Stimulated activated naive CD8-positive, alpha-beta T cell treated with anti-CD3 and anti-CD28 coated beads, Interleukin-15, amount 100 ng/mL, for 72 hours (primary cell): ENCODE measurements around the gene UMAD1.

Experiments used
- ATAC-seq: fragments of 150-1000 bp; cut with Tn5 transposase; 2 replicates; pipeline ENCODE4 v1.10.0; 2021; ENCODE audit warnings: mild to moderate bottlenecking, moderate library complexity
- DNase-seq, 2 donors: peaks; one replicate each; pipeline ENCODE4 v3.0.0; 2021 to 2022
- H3K27ac Mint-ChIP-seq, 2 donors: one replicate each; pipeline ENCODE4 v1.8.0; 2022; ENCODE audit warnings: mild to moderate bottlenecking in 2 of 2, mixed read lengths in 2 of 2, moderate library complexity in 2 of 2
- H3K27me3 Mint-ChIP-seq: one replicate; pipeline ENCODE4 v1.8.0; 2022; ENCODE audit warnings: mixed read lengths
- H3K4me1 Mint-ChIP-seq: one replicate; pipeline ENCODE4 v1.8.0; 2022; ENCODE audit warnings: mild to moderate bottlenecking, mixed read lengths
- H3K4me3 Mint-ChIP-seq, 2 donors: one replicate each; pipeline ENCODE4 v1.8.0; 2022; ENCODE audit warnings: mild to moderate bottlenecking in 2 of 2, mixed read lengths in 2 of 2, moderate library complexity in 1 of 2
- H3K9me3 Mint-ChIP-seq, 2 donors: one replicate each; pipeline ENCODE4 v1.8.0; 2022; ENCODE audit warnings: mixed read lengths in 2 of 2

UMAD1 gene

GRCh38 chr7:7889791-7890568, 249.4 kb downstream of the UMAD1 start:
- Mint-ChIP-seq H3K27ac (peak overlapping the region in 1 of 2 donors; percentile 17), H3K9me3 (no peaks in the 10 kb centered on the region)

GRCh38 chr7:7895004-7895650, 254.6 kb downstream of the UMAD1 start:
- Mint-ChIP-seq H3K4me1 (no peaks in the 10 kb centered on the region), H3K27ac (no peak overlapping the region), H3K9me3 (no peaks in the 10 kb centered on the region), H3K4me3 (no peak overlapping the region), H3K27me3 (no peaks in the 10 kb centered on the region)
- ATAC-seq, result no peak
- DNase-seq, result no peak

More at GRCh38 chr7:7889791-7890568, 249.4 kb downstream of the UMAD1 start:
- H3K4me3 Mint-ChIP-seq, result no peak overlapping the region
- H3K27me3 Mint-ChIP-seq, result no peaks in the 10 kb centered on the region
- ATAC-seq, result no peak
- H3K4me1 Mint-ChIP-seq, result no peaks in the 10 kb centered on the region
- DNase-seq, result no peak

GRCh38 chr7:7895754-7896153, 255.2 kb downstream of the UMAD1 start:
- Mint-ChIP-seq H3K4me3 (no peak overlapping the region), H3K9me3 (no peaks in the 10 kb centered on the region), H3K27ac (no peak overlapping the region), H3K4me1 (no peaks in the 10 kb centered on the region), H3K27me3 (no peaks in the 10 kb centered on the region)
- DNase-seq, result no peak
- ATAC-seq, result no peak

- H3K27ac Mint-ChIP-seq, result no peak overlapping the region
- no peaks in the 10 kb centered on the region for H3K27me3 Mint-ChIP-seq
- no peak overlapping the region for H3K4me3 Mint-ChIP-seq
- H3K4me1 Mint-ChIP-seq, result peaks cover 3% of the 10 kb centered on the region
- ATAC-seq (no peak), DNase-seq (no peak)
- H3K9me3 Mint-ChIP-seq, result no peaks in the 10 kb centered on the region
Measured at GRCh38 chr7:7897509-7897908, 257.0 kb downstream of the UMAD1 start.

GRCh38 chr7:7897949-7898515, 257.5 kb downstream of the UMAD1 start:
- no peaks in the 10 kb centered on the region for H3K9me3 Mint-ChIP-seq
- H3K4me3 Mint-ChIP-seq, result no peak overlapping the region
- no peak for ATAC-seq
- peaks cover 9% of the 10 kb centered on the region for H3K4me1 Mint-ChIP-seq
- no peak overlapping the region for H3K27ac Mint-ChIP-seq
- no peak for DNase-seq
- H3K27me3 Mint-ChIP-seq, result no peaks in the 10 kb centered on the region

- Mint-ChIP-seq H3K27ac (no peak overlapping the region), H3K9me3 (peaks cover 6 to 7% of the 10 kb centered on the region in 2 donors), H3K4me1 (peaks cover 11% of the 10 kb centered on the region), H3K4me3 (no peak overlapping the region), H3K27me3 (no peaks in the 10 kb centered on the region)
- DNase-seq (no peak), ATAC-seq (no peak)
Measured at GRCh38 chr7:7902845-7903244, 262.3 kb downstream of the UMAD1 start.

- H3K9me3 Mint-ChIP-seq, result peaks cover 6 to 8% of the 10 kb centered on the region in 2 donors
- H3K27me3 Mint-ChIP-seq, result no peaks in the 10 kb centered on the region
- H3K4me3 Mint-ChIP-seq, result no peak overlapping the region
- no peak overlapping the region for H3K27ac Mint-ChIP-seq
- no peak for DNase-seq
- ATAC-seq, result no peak
- peaks cover 10% of the 10 kb centered on the region for H3K4me1 Mint-ChIP-seq
Measured at GRCh38 chr7:7907306-7907705, 266.8 kb downstream of the UMAD1 start.

- Mint-ChIP-seq H3K4me3 (no peak overlapping the region), H3K4me1 (no peaks in the 10 kb centered on the region), H3K27me3 (no peaks in the 10 kb centered on the region), H3K9me3 (peaks cover 6 to 8% of the 10 kb centered on the region in 2 donors), H3K27ac (no peak overlapping the region)
- ATAC-seq, result no peak
- DNase-seq, result no peak
Measured at GRCh38 chr7:7908622-7909145, 268.1 kb downstream of the UMAD1 start.

GRCh38 chr7:7909376-7909775, 268.8 kb downstream of the UMAD1 start:
- Mint-ChIP-seq H3K27ac (no peak overlapping the region), H3K27me3 (no peaks in the 10 kb centered on the region), H3K4me1 (no peaks in the 10 kb centered on the region), H3K4me3 (no peak overlapping the region), H3K9me3 (peaks cover 6 to 8% of the 10 kb centered on the region in 2 donors)
- DNase-seq, result no peak
- ATAC-seq, result no peak

- DNase-seq, result no peak
- Mint-ChIP-seq H3K9me3 (peaks cover 6 to 8% of the 10 kb centered on the region in 2 donors), H3K27me3 (no peaks in the 10 kb centered on the region), H3K4me1 (no peaks in the 10 kb centered on the region), H3K4me3 (no peak overlapping the region), H3K27ac (no peak overlapping the region)
- no peak for ATAC-seq
Measured at GRCh38 chr7:7911369-7912123, 271.0 kb downstream of the UMAD1 start.

- Mint-ChIP-seq H3K4me3 (no peak overlapping the region), H3K9me3 (peaks cover 0 to under 1% of the 10 kb centered on the region in 2 donors), H3K27ac (no peak overlapping the region), H3K27me3 (no peaks in the 10 kb centered on the region), H3K4me1 (no peaks in the 10 kb centered on the region)
- ATAC-seq (no peak), DNase-seq (no peak)
Measured at GRCh38 chr7:7912937-7913336, 272.4 kb downstream of the UMAD1 start.

GRCh38 chr7:7913504-7913903, 273.0 kb downstream of the UMAD1 start:
- no peaks in the 10 kb centered on the region for H3K27me3 Mint-ChIP-seq
- no peaks in the 10 kb centered on the region for H3K9me3 Mint-ChIP-seq
- no peak overlapping the region for H3K4me3 Mint-ChIP-seq
- DNase-seq (no peak), ATAC-seq (no peak)
- no peak overlapping the region for H3K27ac Mint-ChIP-seq
- H3K4me1 Mint-ChIP-seq, result no peaks in the 10 kb centered on the region

GRCh38 chr7:7914547-7914946, 274.0 kb downstream of the UMAD1 start:
- ATAC-seq (no peak), DNase-seq (no peak)

GRCh38 chr7:7916064-7916463, 275.5 kb downstream of the UMAD1 start:
- H3K4me1 Mint-ChIP-seq, result no peaks in the 10 kb centered on the region
- no peaks in the 10 kb centered on the region for H3K9me3 Mint-ChIP-seq
- H3K27ac Mint-ChIP-seq, result no peak overlapping the region
- ATAC-seq (no peak), DNase-seq (no peak)
- H3K27me3 Mint-ChIP-seq, result no peaks in the 10 kb centered on the region
- H3K4me3 Mint-ChIP-seq, result no peak overlapping the region

More at GRCh38 chr7:7914547-7914946, 274.0 kb downstream of the UMAD1 start:
- no peaks in the 10 kb centered on the region for H3K27me3 Mint-ChIP-seq
- no peak overlapping the region for H3K4me3 Mint-ChIP-seq
- H3K4me1 Mint-ChIP-seq, result no peaks in the 10 kb centered on the region
- no peak overlapping the region for H3K27ac Mint-ChIP-seq
- H3K9me3 Mint-ChIP-seq, result no peaks in the 10 kb centered on the region

GRCh38 chr7:7917593-7917992, 277.0 kb downstream of the UMAD1 start:
- no peak overlapping the region for H3K4me3 Mint-ChIP-seq
- no peaks in the 10 kb centered on the region for H3K4me1 Mint-ChIP-seq
- H3K9me3 Mint-ChIP-seq, result no peaks in the 10 kb centered on the region
- no peak for ATAC-seq
- no peaks in the 10 kb centered on the region for H3K27me3 Mint-ChIP-seq
- H3K27ac Mint-ChIP-seq, result no peak overlapping the region
- DNase-seq, result no peak
